Measurements from ENCODE around the gene SLC25A31. TPM values are rescaled to one million over a fixed set of nuclear protein-coding genes. Genes with fewer than 3 reads are reported as not detected.

The SLC25A31 gene
- total RNA-seq = not detected
- under 1 TPM in 1 of 2 donors, not detected in 1; 0.07 TPM for polyA plus RNA-seq

GRCh38 chr4:127730142-127730913, at the start of gene SLC25A31:
Gene SLC25A31, plus strand, starts transcription at chr4:127730400. Its CDS starts 146 bp downstream, at chr4:127730546.
- H3K27me3 ChIP-seq = no peaks in the 10 kb centered on the region
- no peak within 1 kb of the TSS for H3K4me3 ChIP-seq
- no peaks in the 10 kb centered on the region for H3K4me1 ChIP-seq
- DNase-seq (peak in 1 of 6 donors; percentile 53), FAIRE-seq (no peak), ATAC-seq (no peak)
- 89 to 92% methylated on average over 64 of the region's 64 CpGs for WGBS, 2 donors
- no peaks in the 10 kb centered on the region for H3K9me3 ChIP-seq
- intact Hi-C loops (cut with DNase I) = loop anchor here (5.0 to 10.0 kb wide), 3 partner anchors 123 to 128 kb away; no protein-coding TSS in a partner anchor
- H3K27ac ChIP-seq = no peak within 1 kb of the TSS
- no peak for TF ChIP-seq CTCF (IDR thresholded peaks at IDR 0.05)
- H3K36me3 ChIP-seq = no peaks in the 10 kb centered on the region

GRCh38 chr4:127685292-127685691, 44.9 kb upstream of the SLC25A31 start:
- Histone ChIP-seq H3K9me3 (no peaks in the 10 kb centered on the region), H3K36me3 (no peaks in the 10 kb centered on the region), H3K27me3 (no peaks in the 10 kb centered on the region), H3K4me1 (no peaks in the 10 kb centered on the region), H3K4me3 (no peak overlapping the region), H3K27ac (no peak overlapping the region)
- intact Hi-C loops (cut with DNase I) = no loop called here
- TF ChIP-seq CTCF (IDR thresholded peaks at IDR 0.05) = no peak
- FAIRE-seq (no peak), ATAC-seq (no peak), DNase-seq (no peak)

GRCh38 chr4:127686658-127687057, 43.5 kb upstream of the SLC25A31 start:
- intact Hi-C loops (cut with DNase I) = no loop called here
- Histone ChIP-seq H3K9me3 (no peaks in the 10 kb centered on the region), H3K27ac (no peak overlapping the region), H3K36me3 (no peaks in the 10 kb centered on the region), H3K27me3 (no peaks in the 10 kb centered on the region), H3K4me3 (no peak overlapping the region), H3K4me1 (no peaks in the 10 kb centered on the region)
- FAIRE-seq (no peak), DNase-seq (no peak), ATAC-seq (no peak)
- no peak for TF ChIP-seq CTCF (IDR thresholded peaks at IDR 0.05)
- WGBS, 2 donors = 76 to 83% methylated on average over 2 of the region's 2 CpGs

GRCh38 chr4:127687580-127687979, 42.6 kb upstream of the SLC25A31 start:
- no peak overlapping the region for H3K27ac ChIP-seq
- no peaks in the 10 kb centered on the region for H3K36me3 ChIP-seq
- WGBS, 2 donors = 85 to 89% methylated on average over 7 of the region's 7 CpGs
- FAIRE-seq (no peak), ATAC-seq (no peak), DNase-seq (no peak)
- no peaks in the 10 kb centered on the region for H3K27me3 ChIP-seq
- H3K4me3 ChIP-seq = no peak overlapping the region
- no peak for TF ChIP-seq CTCF (IDR thresholded peaks at IDR 0.05)
- intact Hi-C loops (cut with DNase I) = no loop called here
- H3K9me3 ChIP-seq = no peaks in the 10 kb centered on the region
- no peaks in the 10 kb centered on the region for H3K4me1 ChIP-seq

GRCh38 chr4:127698789-127699200, 31.4 kb upstream of the SLC25A31 start:
- intact Hi-C loops (cut with DNase I) = no loop called here
- FAIRE-seq = no peak
- Histone ChIP-seq H3K27ac (no peak overlapping the region), H3K36me3 (no peaks in the 10 kb centered on the region), H3K27me3 (no peaks in the 10 kb centered on the region), H3K4me1 (no peaks in the 10 kb centered on the region), H3K4me3 (no peak overlapping the region), H3K9me3 (no peaks in the 10 kb centered on the region)
- no peak for TF ChIP-seq CTCF (IDR thresholded peaks at IDR 0.05)
- peak in 1 of 4 donors; percentile 27 for ATAC-seq
- WGBS, 2 donors = 96 to 97% methylated on average over 4 of the region's 4 CpGs
- no peak for DNase-seq
